Left ventricle myocardium superior (tissue), 1 donor: ENCODE measurements around the gene PDHB. TPM values are rescaled to one million over a fixed set of nuclear protein-coding genes. Genes with fewer than 3 reads are reported as not detected.
A peak's percentile ranks its signal among the peaks of the same experiment; 100 is the strongest.
"Not testable (repeated sequence)": the region's sequence is repeated elsewhere in the genome, so short reads cannot be mapped to it uniquely, and the experiment has no call there.

ENCODE experiments used
- ATAC-seq: fragments of 200-7000 bp; cut with Tn5 transposase; one replicate; pipeline ENCODE4 v1.9.1; 2020; ENCODE audit warnings: mild to moderate bottlenecking, moderate library complexity
- DNase-seq: peaks from one replicate; pipeline ENCODE4 v3.0.0-alpha.2; 2020
- intact Hi-C: fragments of 100-400 bp; cut with micrococcal nuclease; formaldehyde crosslinking; loops from one replicate; pipeline ENCODE4 v1.11.0; 2022
- total RNA-seq: library from RNA; stranded (reverse); fragmentation: NEBNext Ultra II Directional; extraction: Animal tissue kit (Norgen Biotek cat#: 25700); gene quantifications from one replicate; pipeline ENCODE4 v1.2.1, GENCODE V29; 2021
- donor health status: DM: no; HTN: yes; CAD: no; lungs with severe emphysema.

PDHB gene
- total RNA-seq, 1 donor from 2014 or later: 225 TPM

DNA sequence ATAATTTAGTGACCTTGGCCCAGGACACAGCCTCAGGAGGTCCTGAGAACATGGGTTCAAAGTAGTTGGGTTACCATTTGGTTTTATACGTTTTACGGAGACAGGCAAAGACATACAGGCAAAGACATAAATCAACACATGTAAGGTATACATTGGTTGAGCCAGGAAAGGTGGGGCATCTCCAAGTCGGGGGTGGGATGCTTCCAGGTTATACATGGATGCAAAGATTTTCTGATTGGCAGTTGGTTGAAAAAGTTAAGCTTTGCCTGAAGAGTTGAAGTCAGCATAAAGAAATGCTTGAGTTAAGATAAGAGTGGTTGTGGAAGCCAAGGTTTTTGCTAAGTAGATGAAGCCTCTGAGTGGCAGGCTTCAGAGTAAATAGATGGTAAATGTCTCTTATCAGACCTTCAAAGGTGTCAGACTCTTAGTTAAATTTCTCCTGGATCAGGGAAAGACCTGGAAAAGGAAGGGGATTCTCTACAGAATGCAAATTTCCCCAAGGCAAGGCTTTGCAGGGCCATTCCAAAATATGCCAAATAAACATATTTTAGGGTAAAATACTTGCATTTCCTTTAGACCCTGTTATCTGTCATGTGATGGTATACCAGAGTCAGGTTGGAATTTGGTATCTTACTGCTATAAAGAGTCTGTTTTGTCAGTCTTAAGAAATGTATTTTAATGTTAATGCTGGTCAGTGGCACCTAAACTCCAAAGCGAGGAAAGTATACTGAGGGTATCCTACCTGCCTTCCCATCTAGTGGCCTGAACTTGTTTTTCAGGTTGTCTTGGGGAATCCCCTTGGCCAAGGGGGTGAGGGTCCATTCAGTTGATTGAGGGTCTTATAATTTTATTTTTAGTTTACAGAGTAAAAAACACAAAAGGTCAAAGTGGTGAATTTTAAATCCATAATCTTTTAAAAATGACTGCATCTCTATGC, 8.2 kb upstream of the PDHB start:
- no peak for ATAC-seq
- no peak for DNase-seq
- intact Hi-C loops: no loop called here

DNA sequence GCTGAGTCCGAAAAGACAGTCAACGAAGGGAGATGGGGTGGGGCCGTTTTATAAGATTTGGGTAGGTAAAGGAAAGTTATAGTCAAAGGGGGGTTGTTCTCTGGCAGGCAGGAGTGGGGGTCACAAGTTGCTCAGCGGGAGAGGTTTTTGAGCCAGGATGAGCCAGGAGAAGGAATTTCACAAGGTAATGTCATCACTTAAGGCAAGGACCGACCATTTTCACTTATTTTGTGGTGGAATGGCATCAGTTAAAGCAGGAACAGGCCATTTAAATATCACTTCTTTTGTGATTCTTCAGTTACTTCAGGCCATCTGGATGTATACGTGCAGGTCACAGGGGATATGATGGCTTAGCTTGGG, 7.3 kb upstream of the PDHB start:
- DNase-seq, intact Hi-C loops, ATAC-seq: not testable (repeated sequence)

DNA sequence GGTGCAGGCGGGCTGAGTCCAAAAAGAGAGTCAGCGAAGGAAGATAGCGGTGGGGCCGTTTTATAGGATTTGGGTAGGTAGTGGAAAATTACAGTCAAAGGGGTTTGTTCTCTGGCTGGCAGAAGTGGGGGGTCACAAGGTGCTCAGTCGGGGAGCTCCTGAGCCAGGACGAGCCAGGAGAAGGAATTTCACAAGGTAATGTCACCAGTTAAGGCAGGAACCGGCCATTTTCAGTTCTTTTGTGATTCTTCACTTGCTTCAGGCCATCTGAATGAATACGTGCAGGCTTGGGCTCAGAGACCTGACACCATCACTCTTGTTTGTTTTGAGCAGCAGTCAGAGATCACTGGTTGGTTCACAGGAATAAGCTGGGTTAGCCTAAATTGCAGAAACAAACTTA, 3.6 kb upstream of the PDHB start:
- ATAC-seq, intact Hi-C loops, DNase-seq: not testable (repeated sequence)

DNA sequence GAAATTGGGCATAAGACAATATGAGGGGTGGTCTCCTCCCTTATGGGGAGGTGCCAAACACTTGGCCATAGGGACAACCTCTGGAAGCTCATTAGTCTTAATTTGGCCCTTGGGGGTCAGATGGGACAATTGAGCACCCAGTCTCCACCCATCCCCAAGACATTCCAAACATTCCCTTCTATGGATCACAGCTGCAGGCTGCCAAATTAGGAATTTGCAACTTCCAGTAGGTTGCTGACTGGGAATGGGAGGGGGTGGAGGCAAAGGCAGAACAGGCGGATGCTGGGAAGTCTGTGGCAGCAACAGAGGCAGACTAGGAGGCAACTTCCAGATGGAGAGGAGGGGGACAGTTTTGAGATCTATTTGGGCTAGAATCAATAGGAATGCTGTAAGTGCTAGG, 1.4 kb upstream of the PDHB start:
- intact Hi-C loops: no loop called here
- ATAC-seq: no peak
- no peak for DNase-seq

DNA sequence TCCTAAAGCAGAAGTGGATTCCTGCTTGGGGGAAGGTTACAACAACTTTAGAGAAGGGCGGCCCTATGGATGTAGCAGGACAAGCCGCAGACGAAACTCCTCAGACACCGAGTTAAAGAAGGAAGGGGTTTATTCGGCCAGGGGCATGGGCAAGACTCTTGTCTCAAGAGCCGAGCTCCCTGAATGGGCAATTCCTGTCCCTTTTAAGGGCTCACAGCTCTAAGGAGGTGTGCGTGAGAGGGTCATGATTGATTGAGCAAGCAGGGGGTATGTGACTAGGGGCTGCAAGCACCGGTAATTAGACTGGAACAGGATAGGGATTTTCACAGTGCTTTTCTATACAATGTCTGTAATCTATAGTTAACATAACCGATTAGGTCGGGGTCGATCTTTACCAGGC, 879 bp upstream of the PDHB start:
- intact Hi-C loops: no loop called here
- ATAC-seq (no peak), DNase-seq (no peak)

DNA sequence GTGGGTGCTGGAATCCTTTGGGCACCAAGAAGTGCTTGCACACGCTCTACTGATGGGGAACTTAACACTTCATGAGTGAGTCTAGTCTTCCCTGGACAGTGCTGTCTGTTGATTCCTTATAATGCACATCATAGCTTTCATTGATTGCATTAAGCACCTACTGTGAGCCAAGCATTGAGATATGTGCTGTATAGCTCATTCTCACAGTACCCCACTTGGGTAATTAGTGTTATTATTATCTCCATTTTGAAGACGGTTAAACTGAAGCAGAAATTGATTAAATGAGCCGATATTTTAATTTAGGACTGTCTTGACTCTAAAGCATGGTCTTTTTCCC, 504 bp upstream of the PDHB start:
- DNase-seq (no peak), ATAC-seq (no peak)
- intact Hi-C loops: no loop called here

DNA sequence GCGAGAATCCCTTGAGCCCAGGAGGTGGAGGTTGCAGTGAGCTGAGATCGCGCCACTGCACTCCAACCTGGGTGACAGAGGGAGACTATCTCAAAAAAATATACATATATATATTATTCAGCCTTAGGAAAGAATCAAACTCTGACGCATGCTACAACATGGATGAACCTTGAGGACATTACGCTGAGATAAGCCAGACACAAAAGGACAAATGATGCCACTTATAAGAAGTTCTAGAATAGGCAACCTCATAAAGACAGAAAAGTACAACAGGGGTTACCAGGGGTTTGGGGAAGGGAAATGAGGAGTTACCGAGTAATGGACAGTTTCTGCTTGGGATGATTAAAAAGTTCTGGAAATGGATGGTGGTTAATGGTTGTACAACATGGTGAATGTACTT, 727 bp downstream of the PDHB start:
- intact Hi-C loops: no loop called here
- DNase-seq: no peak
- no peak for ATAC-seq

DNA sequence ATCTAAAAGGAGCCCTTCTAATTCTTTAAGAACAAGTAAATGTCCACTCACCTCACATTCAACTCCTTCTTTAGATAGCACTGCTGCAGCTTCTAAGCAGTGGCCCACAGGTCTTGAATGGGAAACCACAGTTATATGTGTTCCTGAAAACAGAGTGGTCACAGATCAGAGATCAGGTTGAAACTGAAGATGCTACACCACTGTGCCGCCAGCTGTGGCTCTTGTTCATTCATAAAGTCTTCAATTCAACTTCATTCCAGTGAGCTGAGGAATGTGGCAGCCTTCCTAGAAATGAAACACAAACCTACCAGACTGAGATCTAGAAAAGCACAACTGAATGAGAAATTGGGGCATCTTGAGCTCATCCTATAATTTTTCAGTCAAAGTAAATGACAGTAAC, 4.0 kb downstream of the PDHB start:
- intact Hi-C loops: no loop called here
- no peak for ATAC-seq
- no peak for DNase-seq

DNA sequence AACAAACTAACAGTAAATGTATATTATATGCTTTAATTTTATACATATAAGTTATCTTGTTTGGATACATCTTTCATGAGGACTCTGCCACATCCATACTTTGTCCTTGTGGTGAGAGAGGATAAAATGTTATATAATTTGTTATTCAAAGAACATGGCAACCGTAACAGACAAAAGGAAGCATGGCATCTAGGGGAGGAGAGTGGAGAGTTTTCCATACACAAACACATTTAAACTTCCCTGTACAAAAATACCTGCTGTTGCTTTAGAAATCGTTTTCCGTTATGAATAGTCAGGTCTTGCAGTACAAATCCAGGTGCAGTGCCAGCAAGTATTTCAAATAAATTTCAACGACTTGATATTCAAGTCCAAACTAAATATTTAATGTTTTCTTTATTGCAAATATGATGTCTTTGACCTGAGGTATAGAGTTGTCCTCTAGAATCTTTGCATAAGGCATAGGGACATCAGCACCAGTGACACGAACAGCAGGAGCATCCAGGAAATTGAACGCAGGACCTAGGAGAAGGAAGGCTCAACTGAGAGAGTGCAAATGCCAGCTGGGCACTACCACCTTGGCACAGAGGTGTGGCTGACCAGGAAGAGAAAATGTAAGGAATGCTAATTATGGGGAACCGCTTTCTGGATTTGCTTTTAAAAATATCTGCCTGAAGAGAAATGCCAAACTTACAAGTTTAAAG, 5.8 kb downstream of the PDHB start:
- DNase-seq: no peak
- intact Hi-C loops: no loop called here
- no peak for ATAC-seq

DNA sequence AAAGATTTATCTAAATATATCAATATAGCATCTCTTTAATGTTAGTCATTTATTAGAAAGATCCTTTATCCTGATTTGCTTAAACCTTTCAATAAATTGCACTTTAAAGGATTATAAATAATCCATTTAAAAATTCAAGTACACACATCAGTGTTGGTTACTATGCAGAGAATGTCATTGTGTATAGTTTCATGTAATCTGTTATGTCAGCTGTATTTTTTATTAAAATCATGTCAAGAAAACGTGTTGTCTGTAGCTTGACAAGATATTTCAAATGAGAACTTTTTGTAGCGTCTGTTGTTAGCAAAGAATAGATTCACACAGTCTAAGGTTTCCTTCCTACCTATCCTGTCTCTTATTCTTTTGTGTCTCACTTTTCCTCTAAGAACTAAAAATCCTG, 7.8 kb downstream of the PDHB start:
- intact Hi-C loops: no loop called here
- ATAC-seq: no peak
- DNase-seq: no peak

DNA sequence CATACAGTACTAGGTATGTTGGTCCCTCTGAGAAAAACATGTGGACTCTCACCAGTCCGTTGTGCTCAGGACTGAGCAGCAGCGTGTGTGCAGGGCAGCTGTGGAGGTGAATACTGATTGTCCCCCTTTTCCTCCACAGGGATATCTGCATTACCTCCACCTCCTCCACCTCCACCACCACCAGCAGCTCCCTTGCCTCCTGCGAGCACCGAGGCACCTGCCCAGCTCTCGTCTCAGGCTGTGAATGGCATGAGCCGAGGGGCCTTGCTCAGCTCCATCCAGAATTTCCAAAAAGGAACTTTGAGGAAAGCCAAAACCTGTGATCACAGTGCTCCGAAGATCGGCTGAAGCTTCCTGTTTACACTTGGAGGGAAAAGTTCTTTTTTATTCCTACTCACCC, 9.0 kb downstream of the PDHB start:
- intact Hi-C loops: no loop called here

DNA sequence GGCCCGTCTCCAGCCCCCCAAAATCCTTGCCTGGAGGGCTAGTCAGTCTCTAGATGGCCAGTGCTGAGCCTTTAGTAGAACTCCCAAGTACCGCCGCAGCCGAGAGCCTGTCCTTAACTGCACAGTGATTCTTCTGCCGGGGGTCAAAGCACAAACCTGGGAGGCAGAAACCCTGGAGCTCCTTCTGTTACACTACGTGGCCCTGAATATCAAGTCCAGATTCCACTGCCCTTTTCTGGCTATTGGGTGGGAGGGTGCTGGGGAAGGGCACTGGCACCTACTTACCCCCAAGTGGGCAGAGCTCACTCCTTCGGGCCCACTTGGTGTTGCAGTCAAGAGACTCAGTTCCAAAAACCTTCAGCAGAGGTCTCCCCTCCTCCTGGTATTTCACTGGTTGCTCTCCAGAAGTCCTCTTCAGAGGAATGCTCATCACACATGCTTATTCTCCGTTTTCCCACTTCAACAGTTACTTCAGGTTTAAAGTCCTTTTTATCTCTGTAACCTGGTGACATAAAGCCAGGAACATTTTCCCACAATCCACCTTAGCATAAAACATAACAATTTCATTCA, 10.8 kb downstream of the PDHB start:
- intact Hi-C loops: no loop called here
- peak; percentile 32 for ATAC-seq

More for the DNA sequence above, 9.0 kb downstream of the PDHB start:
- ATAC-seq (no peak), DNase-seq (no peak)

DNA sequence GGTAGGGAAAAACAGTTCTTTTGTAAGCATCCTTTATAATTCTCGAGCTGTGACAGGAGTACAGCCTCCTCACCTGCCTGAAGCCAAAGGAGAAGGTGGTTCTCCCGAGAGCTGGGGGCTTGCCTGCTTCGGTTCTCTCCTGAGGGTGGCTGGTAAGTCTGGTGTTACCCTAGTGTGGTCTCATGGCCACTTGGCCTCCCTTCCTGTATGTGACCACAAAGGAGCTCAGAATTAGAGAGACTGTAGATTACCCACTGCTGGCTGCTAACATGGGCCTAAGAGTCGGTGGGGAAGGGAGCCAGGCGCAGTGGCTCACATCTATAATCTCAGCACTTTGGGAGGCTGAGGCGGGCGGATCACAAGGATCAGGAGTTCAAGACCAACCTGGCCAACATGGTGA, 12.6 kb downstream of the PDHB start:
- intact Hi-C loops: no loop called here
- no peak for DNase-seq
- ATAC-seq: no peak

More for the DNA sequence above, 10.8 kb downstream of the PDHB start:
- DNase-seq: no peak

DNA sequence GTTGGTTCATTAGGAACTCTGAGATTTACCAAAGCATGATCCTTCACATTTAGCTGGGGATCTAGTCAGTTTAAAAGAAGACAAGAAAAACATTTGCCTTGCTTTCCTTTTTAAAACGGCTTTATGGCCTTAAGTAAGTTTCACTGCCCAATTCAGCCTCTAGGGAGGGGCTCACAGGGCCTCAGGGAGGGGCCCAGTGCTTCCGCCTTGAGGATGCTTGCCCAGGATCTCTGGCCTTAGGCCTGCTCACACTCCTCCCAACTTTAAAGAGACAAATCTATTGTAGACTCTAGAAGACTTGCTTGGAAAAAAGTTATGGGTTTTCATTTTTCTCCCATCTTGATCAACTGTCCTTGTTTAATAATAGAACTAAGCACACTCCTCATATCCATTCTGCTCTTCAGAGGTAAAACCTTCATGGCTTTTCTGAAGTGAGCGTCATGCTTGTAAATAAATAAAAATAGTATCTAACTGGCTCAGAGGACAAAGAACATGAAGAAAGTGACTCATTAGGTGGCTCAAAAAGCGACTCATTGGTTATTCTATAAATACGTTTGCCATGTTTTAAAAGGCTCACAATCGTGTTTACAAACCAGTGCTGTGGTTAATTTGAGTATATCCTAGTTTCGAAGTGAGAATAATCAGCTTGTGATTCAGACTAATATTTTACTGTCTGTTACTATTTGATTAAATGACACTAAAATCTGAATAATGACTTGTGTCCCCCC, 13.7 kb downstream of the PDHB start:
- ATAC-seq (peak; percentile 86), DNase-seq (peak; percentile 71)
- intact Hi-C loops: no loop called here

DNA sequence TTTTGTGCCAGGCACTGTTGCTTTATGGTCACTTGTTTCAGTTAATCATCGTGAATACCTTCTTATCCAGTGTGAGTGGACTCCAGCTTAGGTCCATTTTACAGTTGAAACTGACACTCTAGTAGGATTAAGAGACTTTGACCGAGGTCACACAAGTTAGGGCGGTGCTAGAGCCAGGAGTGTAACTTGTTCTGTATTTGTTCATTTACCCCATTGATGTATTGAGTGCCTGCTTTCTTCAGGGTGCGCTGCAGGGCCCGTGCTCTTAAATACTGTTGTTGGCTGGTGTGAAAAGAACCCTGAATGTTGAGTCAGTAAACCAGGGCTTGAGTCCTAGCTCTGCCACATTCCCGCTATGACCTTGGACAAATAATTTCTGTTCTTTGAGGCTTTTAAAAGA, 15.4 kb downstream of the PDHB start:
- ATAC-seq: no peak
- DNase-seq: no peak
- intact Hi-C loops: no loop called here

DNA sequence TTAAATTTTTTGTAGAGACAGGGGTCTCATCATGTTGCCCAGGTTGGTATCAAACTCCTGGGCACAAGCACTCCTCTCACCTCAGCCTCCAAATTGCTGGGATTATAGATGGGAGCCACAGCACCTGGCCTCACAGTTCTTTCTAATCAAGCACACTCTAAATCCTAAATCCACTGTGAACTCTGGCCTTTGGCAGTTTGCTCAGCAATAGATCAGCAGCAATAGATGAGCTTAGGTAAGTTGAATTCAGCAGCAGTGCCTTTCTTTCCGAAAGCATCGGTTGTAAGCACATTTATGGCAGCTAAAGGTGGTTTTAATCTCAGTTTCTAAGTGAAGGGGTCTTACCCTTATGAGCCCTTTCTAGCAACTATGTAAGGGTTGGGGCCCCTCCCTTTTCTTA, 16.6 kb downstream of the PDHB start:
- DNase-seq (no peak), ATAC-seq (no peak)
- intact Hi-C loops: no loop called here

DNA sequence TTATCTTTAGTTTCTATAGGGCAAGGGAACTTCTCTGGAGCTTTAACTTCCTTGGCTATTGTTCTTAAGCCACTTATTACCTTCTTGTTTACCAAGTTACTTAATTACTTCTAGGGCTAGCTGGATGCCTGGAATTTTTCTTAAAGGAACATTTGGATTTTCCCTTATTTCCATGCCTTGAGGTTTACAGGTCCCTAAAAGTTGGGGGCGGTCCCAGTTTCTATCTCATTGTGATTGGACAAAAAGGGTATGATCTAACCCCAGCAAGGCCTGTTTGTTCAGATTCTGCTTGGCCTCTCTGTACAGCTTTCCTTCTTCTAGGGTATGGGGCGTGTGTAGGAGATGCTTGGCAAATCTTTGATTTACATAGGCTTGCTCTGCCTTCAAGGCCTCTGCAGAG, 17.4 kb downstream of the PDHB start:
- ATAC-seq: no peak
- intact Hi-C loops: no loop called here
- DNase-seq: no peak

DNA sequence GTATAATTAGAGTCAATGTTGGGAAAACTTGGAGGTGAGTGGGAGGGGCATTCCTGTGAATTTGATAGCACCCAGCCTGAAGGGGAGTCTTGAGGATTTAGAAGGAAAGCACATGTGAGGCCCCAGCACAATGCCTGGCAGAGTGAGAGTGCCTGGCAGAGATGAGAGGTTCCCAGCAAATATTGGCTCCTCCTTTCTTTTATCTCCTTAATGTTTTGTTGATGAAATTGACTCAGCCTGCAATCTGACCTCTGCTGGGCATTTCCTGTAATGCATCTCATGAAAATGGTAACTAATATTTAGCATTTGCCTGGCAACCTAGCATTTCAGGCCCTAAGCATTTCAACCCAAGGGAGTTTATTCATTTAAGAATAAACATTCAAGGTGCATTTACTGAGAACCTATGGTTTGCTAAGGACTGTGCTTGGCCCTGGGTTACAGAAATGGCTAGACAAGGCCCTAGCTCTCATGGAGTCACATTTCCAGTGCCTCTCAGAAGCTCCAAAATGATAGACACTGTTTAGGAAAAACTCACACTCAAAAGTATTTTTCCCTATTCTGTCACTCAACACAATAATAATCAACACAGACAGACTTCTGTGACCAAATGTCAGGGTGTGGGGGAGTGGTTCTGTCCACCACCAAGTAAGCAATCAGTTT, 19.0 kb downstream of the PDHB start:
- DNase-seq: peak; percentile 48
- peak; percentile 79 for ATAC-seq
- intact Hi-C loops: loop anchor here (5.0 kb wide), 1 partner anchor 87 kb away; no protein-coding TSS in a partner anchor
